WTC11 (cell line): ENCODE results near the gene EEF2K.

Experiments
- ATF2 ChIP-seq: sonication (generic); formaldehyde crosslinking; IDR thresholded peaks from 2 replicates; pipeline ENCODE4 v1.8.1; 2022; ENCODE audit warnings: low read depth, missing genetic modification reagents, borderline replicate concordance
- CTCF ChIP-seq: fragments of 200-600 bp; IDR thresholded peaks from 2 replicates; pipeline ENCODE4 v1.8.0; 2022; ENCODE audit warnings: antibody characterized with exemption
- NFYB ChIP-seq: sonication (generic); formaldehyde crosslinking; conservative IDR thresholded peaks from 2 replicates; pipeline ENCODE4 v1.8.0; 2022; ENCODE audit warnings: low read depth, missing genetic modification reagents
- PRDM15 ChIP-seq: sonication (generic); formaldehyde crosslinking; IDR thresholded peaks from 2 replicates; pipeline ENCODE4 v1.8.0; 2022; ENCODE audit warnings: missing genetic modification reagents
- PREB ChIP-seq: sonication (generic); formaldehyde crosslinking; IDR thresholded peaks from 2 replicates; pipeline ENCODE4 v1.8.1; 2022; ENCODE audit warnings: mild to moderate bottlenecking, missing genetic modification reagents, moderate library complexity, borderline replicate concordance

GRCh38 chr16:22272870-22273650 lies 67.0 kb downstream of the EEF2K start:
- TF ChIP-seq CTCF (no peak), PREB (no peak), PRDM15 (no peak), ATF2 (CRISPR knock-in tag) (no peak), NFYB (CRISPR knock-in tag) (no peak)
